Fibroblast of mammary gland (primary cell): Measurements from ENCODE around the gene CYP1A2.
A peak's percentile ranks its signal among the peaks of the same experiment; 100 is the strongest.

Source experiments
- DNase-seq: peaks from one replicate; pipeline ENCODE4 v3.0.0-alpha.2; 2010; ENCODE audit warnings: low read depth
- H3K4me3 ChIP-seq: 2 replicates; pipeline ENCODE4 v1.5.1; 2011; ENCODE audit warnings: low read depth, mild to moderate bottlenecking, low read length, moderate library complexity; ENCODE audit not compliant: control insufficient read depth
- TF ChIP-seq, protein P1 (sequence below): conservative IDR thresholded peaks from 2 replicates; pipeline ENCODE4 v1.5.1; 2011; ENCODE audit warnings: low read depth, low read length, inconsistent platforms; ENCODE audit not compliant: control insufficient read depth, insufficient read depth

CYP1A2 gene

DNA sequence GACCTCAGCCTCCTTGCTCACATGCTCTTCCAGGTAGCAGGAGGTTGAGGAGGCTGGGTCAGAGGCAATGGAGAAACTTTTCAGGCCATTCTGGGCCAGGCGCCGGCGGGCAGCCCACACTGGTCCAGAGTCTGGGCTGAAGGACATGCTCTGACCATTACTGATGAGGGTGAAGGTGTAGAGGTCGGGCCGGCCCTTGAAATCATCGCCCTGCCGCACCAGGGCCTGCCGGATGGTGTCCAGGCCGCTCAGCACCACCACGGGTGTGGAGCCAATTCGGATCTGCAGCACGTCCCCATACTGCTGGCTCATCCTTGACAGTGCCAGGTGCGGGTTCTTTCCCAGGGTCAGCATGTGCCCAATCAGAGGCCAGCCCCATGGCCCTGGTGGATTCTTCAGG, 26.1 kb upstream of the CYP1A2 start:
- DNase-seq = no peak
- TF ChIP-seq, protein P1, sequence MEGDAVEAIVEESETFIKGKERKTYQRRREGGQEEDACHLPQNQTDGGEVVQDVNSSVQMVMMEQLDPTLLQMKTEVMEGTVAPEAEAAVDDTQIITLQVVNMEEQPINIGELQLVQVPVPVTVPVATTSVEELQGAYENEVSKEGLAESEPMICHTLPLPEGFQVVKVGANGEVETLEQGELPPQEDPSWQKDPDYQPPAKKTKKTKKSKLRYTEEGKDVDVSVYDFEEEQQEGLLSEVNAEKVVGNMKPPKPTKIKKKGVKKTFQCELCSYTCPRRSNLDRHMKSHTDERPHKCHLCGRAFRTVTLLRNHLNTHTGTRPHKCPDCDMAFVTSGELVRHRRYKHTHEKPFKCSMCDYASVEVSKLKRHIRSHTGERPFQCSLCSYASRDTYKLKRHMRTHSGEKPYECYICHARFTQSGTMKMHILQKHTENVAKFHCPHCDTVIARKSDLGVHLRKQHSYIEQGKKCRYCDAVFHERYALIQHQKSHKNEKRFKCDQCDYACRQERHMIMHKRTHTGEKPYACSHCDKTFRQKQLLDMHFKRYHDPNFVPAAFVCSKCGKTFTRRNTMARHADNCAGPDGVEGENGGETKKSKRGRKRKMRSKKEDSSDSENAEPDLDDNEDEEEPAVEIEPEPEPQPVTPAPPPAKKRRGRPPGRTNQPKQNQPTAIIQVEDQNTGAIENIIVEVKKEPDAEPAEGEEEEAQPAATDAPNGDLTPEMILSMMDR = no peak

DNA sequence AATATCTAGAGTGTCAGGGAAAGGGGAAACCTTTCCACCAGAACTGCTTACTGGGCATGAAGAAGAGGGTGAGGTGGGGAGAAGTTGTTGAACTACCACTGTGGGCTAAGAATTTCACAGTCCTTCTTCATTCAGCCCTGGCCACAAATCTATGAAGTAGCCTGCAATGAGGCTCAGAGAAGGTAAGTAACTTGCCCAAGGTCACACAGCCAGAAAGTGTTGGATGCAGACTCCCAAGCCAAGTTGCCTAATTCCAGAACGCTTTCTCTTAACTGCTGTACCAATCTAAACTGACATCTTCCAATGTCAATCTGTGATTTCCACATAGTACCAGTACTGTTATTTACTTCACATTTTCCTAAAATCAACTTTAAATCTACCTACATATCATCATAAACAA, 25.5 kb upstream of the CYP1A2 start:
- no peak overlapping the region for H3K4me3 ChIP-seq
- TF ChIP-seq, protein P1 = no peak
- no peak for DNase-seq

More for the DNA sequence above, 26.1 kb upstream of the CYP1A2 start:
- H3K4me3 ChIP-seq = no peak overlapping the region

DNA sequence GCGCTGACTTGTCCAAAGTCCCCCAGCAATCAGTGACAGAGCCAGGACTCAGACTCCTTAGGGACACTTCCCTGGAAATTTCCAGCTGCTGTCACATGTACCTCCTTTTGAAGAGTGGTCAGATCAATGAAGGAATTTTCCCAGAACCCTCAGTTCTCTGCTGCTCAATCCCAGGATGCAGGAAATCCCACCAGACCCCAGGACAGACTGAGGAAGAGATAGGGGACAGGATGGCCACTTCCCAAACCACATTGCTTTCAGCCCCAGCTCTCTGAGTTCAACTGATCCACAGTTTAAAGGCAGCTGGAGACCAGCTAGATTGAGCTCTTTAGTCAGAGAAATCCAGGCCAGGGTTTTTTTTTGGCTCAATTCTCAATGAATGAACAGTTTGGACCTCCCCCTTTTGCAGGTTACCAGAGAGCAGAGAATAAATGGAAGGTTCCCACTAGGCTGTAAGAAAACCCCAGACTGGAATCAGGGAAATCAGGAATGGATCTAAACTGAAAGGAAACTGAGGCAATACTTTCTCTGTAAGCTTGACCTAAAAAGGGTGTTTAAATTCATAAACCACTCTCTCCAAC, 24.8 kb upstream of the CYP1A2 start:
- no peak overlapping the region for H3K4me3 ChIP-seq
- DNase-seq = peak; percentile 31
- TF ChIP-seq, protein P1 = no peak

DNA sequence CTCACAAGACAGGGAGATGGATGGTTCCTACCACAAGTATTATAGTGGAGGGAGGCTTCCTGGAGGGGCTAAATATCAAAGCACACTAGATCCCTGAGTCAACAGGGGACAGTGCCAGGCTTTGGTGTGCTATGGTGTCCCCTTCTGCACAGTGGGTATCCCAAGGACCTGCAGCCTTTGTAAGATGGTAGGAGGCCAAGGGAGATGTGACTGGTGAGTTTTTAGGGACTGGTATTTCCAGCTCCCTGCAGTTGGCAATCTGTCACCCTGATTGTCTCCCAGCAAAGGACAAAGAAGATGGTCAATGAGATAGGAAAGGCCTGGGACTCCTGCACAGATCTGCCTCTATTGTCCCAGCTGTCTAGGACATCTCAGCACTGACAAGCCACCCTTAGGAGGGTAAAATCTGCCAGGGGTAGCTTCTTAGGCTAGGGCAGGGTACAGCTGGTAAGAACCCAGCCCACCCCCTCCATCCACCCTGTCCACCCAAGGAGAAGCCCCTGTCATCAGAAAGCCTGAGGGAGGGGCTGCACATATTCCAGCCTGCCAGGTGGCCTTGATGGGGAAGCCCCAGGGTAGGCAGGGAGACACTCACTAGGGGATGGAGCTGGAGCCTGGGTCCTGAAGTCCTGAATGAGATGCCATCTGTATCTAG, 23.9 kb upstream of the CYP1A2 start:
- no peak for DNase-seq
- H3K4me3 ChIP-seq = no peak overlapping the region
- TF ChIP-seq, protein P1 = no peak

DNA sequence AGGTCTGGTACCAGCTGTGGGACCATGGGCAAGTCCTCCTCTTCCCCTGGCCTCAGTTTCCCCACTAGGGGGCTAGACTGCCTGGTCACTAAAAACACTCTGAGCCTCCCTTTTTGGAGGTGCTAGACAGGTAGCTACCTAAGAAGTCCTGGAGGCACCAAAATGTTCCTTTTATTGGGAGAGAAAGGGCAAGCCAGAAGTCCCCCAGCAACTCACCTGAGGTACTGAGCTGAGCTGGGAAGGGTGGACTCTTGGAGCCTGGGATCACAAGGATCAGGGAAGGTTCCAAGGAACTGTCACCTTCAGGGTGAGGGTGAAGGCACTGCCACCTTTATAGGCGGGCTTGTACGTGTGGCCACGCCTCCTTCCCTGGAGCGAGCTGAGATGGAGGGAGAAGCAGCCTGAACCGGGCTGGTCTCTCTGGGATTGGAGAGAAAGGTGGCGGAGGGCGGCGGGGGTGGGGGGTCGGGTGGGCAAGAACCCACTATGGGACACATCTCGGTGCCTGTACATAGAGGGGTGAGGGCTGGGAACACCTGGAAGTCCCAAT, 23.3 kb upstream of the CYP1A2 start, which contains the start of gene CYP1A1:
Gene CYP1A1 (minus strand): TSS at position 304 of the 550 bp plus-strand sequence. CDS start 2,431 bp downstream, outside the sequence.
- TF ChIP-seq, protein P1 = no peak
- DNase-seq = no peak
- H3K4me3 ChIP-seq = peak within 1 kb of the TSS; percentile 45

DNA sequence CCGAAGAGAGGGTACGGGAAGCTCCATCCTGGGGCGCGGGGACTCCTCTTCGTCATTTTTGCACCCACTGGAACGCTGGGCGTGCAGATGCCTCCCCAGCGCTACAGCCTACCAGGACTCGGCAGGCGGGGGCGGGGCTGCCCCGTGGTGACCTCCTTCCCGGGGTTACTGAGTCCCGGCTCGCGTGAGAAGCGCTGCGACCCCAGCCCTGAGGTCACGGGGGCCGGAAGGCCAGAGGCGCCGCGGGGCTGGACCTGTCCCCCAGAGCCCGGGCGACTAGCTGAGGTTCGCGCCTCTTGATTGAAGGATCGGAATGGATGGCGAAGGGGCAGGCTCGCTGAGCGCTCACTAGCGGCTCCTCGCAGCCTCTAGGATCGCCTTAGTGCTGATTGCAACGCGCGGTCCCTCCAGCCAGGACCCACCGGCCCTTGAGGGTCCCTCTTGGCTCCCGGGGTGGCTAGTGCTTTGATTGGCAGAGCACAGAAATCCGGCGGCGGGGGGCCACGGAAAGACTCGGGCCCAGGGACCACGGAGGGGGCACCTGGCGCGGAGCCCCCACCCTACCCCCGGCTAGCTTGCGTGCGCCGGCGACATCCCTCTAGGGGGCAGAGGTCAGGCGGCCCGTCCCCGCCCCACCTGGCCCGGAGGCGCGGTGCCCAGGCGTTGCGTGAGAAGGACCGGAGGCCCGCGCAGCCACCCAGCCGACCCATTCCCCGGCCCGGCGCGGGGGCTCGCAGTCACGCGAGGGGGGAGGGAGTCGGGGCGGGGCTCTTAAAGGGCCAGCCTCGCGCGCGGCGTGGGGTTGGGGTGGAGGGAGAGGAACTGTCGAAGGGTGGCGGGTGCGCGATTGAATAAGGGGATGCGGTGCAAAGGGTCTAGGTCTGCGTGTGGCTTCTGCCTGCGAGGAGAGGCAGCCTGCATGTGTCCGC, 22.5 kb upstream of the CYP1A2 start:
- TF ChIP-seq, protein P1 = no peak
- DNase-seq = no peak
- H3K4me3 ChIP-seq = peak overlapping the region; percentile 45
